ENCODE measurements around the gene HIVEP2. TPM values are rescaled to one million over a fixed set of nuclear protein-coding genes. Genes with fewer than 3 reads are reported as not detected.

The HIVEP2 gene
- total RNA-seq, 1 donor from 2014 or later = 18.6 TPM

GRCh38 chr6:142821164-142821716 lies 123.7 kb downstream of the HIVEP2 start:
- no peak overlapping the region for H3K4me3 ChIP-seq
- ATAC-seq (no peak), DNase-seq (no peak)
- no peaks in the 10 kb centered on the region for H3K9me3 ChIP-seq
- no peak overlapping the region for H3K27ac ChIP-seq
- intact Hi-C loops (cut with DNase I) = no loop called here
- no peaks in the 10 kb centered on the region for H3K27me3 ChIP-seq
- no peak for TF ChIP-seq CTCF (IDR thresholded peaks at IDR 0.05)
- H3K36me3 ChIP-seq = no peaks in the 10 kb centered on the region
- peaks cover 23% of the 10 kb centered on the region for H3K4me1 ChIP-seq

- ATAC-seq = no peak
- peak overlapping the region; percentile 47 for H3K27ac ChIP-seq
- DNase-seq = no peak
- H3K36me3 ChIP-seq = no peaks in the 10 kb centered on the region
- H3K4me1 ChIP-seq = peaks cover 26% of the 10 kb centered on the region
- no peaks in the 10 kb centered on the region for H3K27me3 ChIP-seq
- H3K9me3 ChIP-seq = no peaks in the 10 kb centered on the region
- intact Hi-C loops (cut with DNase I) = no loop called here
- no peak for TF ChIP-seq CTCF (IDR thresholded peaks at IDR 0.05)
- H3K4me3 ChIP-seq = peak overlapping the region; percentile 43
Observed at GRCh38 chr6:142820338-142821051, 124.5 kb downstream of the HIVEP2 start.

- intact Hi-C loops (cut with DNase I) = no loop called here
- TF ChIP-seq CTCF (IDR thresholded peaks at IDR 0.05) = no peak
- DNase-seq (no peak), ATAC-seq (peak; percentile 60)
- peak overlapping the region; percentile 47 for H3K27ac ChIP-seq
- H3K27me3 ChIP-seq = no peaks in the 10 kb centered on the region
- H3K9me3 ChIP-seq = no peaks in the 10 kb centered on the region
- no peaks in the 10 kb centered on the region for H3K36me3 ChIP-seq
- H3K4me3 ChIP-seq = peak overlapping the region; percentile 43
- peaks cover 26% of the 10 kb centered on the region for H3K4me1 ChIP-seq
Observed at GRCh38 chr6:142819603-142820337, 125.2 kb downstream of the HIVEP2 start.

GRCh38 chr6:142816486-142816885 lies 128.5 kb downstream of the HIVEP2 start:
- Histone ChIP-seq H3K27ac (no peak overlapping the region), H3K9me3 (no peaks in the 10 kb centered on the region), H3K4me3 (no peak overlapping the region), H3K27me3 (no peaks in the 10 kb centered on the region), H3K36me3 (no peaks in the 10 kb centered on the region), H3K4me1 (peaks cover 18% of the 10 kb centered on the region)
- no peak for DNase-seq
- no peak for ATAC-seq
- no peak for TF ChIP-seq CTCF (IDR thresholded peaks at IDR 0.05)
- intact Hi-C loops (cut with DNase I) = no loop called here

GRCh38 chr6:142816031-142816430 lies 128.9 kb downstream of the HIVEP2 start:
- H3K27ac ChIP-seq = no peak overlapping the region
- no peak for TF ChIP-seq CTCF (IDR thresholded peaks at IDR 0.05)
- intact Hi-C loops (cut with DNase I) = no loop called here

More at GRCh38 chr6:142816031-142816430, 128.9 kb downstream of the HIVEP2 start:
- no peak for DNase-seq
- ATAC-seq = no peak
- no peaks in the 10 kb centered on the region for H3K9me3 ChIP-seq
- no peaks in the 10 kb centered on the region for H3K27me3 ChIP-seq
- H3K4me3 ChIP-seq = no peak overlapping the region
- H3K4me1 ChIP-seq = peaks cover 14% of the 10 kb centered on the region
- H3K36me3 ChIP-seq = no peaks in the 10 kb centered on the region

Measured in upper lobe of right lung (tissue), 1 donor.